Stimulated activated CD8-positive, alpha-beta memory T cell treated with anti-CD3 and anti-CD28 coated beads, Interleukin-12 subunit alpha, Interleukin-12 subunit beta, amount 100 ng/mL, for 24 hours (primary cell): ENCODE results near the gene CIB1.
"Not testable (repeated sequence)": the region's sequence is repeated elsewhere in the genome, so short reads cannot be mapped to it uniquely, and the experiment has no call there.

Experiments used
- DNase-seq: peaks from one replicate; pipeline ENCODE4 v3.0.0-alpha.2; 2020; ENCODE audit errors: extremely low read depth

Gene CIB1

DNA sequence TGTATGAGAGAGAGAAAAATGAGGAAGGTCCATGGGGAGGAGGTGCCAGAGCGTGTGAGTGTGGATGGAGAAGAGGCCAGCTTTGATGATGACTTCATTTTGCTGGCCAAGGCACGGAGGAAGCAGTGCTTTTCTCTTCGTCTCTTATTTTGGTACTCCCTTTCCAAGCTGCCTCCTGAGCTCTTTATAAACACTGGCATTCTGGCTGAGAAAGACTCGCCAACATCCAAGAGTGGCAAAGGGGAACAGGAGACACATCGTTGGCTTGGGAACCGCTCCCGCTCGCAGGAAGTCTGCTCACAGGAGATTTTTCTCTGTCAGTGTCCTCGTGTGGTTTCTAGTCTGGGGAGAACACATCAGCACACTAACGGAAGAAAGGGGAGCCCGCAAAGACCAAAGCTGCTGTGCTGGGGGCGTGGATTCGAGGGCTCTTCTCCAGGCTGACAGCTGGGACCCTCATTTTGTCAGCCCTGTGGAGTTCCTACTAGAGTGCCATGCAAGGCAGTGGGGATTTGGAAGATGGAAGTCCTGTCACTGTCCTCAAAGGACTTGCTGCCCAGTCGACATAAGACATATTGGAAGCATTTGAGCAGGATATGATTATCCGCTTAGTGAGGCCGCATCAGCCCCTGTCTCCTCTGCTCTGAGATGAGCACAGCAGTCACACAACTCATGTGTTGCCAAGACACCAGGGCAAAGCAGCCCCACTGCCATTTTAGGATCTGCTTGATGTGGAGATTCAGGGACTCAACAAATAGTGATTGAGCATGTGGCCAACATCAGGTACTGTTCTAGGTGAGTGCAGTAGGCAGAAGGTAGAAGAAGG, 40.6 kb downstream of the CIB1 start:
- DNase-seq: no peak

DNA sequence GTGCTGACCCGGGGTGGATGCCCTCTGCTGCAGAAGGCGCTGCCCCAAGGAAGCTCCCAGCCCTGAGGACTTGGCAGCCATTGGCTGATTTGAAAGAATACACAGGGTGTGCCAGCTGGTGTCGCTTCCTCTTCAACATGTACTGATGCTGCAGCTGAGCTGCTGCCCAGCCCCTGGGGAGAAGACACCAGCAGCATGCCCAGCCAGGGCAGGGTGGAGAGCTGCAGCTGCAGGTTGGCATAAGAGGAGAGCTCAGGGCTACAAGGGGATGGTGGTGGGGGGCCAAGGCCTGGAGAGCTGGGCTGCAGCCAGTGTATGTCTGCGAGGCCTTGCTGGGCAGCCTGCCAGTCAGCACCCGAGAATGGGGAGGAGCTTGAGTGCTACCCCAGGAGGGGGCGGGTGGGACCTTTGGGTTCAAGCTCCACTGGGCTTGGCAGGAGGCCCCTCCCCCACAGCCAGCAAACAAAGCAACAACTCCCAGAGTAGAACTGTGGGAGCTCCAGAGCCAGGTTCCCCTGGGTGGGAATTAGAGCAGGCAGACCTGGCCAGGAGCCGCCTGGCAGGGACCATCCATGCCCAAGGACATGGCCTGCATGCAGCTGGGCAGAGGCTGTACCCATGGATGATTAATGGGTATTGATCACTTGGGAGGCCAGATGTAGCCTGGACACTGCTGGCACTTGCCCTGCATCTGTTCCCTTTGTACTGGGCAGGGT, 41.8 kb downstream of the CIB1 start:
- DNase-seq: no peak

DNA sequence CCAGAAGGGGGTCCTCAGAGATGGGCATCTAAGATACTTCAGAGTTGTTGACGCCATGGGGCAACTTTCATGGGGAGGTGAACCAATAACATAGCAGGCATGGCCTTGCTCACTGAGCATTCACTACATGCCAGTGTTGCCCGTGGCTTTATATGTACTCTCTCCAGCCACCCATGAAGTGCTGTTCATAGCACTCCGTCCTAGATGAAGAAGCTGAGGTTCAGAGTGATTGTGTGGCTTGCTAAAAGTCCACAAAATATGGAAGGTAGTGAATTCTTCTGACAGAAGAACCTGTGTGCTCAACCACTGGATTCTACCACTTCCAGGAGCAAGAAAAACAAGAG, 42.4 kb downstream of the CIB1 start:
- DNase-seq: no peak

DNA sequence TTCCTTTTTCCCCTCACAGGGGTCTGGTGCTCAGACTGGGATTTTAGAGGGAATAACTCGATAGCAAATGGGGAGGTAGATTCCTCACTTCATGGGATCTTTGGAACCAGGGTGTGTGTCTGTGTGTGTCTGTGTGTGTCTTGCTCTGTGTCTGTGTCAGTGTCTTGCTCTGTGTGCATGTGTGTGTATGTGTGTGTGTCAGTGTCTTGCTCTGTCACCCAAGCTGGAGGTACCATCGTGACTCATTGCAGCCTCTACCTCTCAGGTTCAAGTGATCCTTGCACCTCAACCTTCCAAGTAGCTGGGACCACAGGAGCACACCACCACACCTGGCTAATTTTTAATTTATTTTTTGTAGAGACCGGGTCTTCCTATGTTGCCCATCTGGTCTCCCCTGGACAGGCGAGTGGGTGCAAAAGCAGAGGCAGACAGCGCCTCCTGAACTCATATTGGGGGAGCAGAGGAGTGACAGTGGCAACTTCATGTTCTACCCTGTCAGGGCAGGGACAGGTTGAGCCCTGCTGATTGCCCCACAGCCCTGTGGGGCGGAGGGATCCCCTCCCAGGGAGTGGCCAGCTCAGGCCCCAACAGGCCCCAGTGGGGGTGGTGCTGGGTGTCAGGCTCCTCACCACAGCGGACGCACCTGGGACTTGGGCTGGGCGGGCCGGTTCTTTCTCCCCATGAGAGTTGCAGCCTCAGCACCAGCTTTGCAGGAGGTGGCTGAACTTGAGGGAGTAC, 43.0 kb downstream of the CIB1 start:
- DNase-seq: no peak

DNA sequence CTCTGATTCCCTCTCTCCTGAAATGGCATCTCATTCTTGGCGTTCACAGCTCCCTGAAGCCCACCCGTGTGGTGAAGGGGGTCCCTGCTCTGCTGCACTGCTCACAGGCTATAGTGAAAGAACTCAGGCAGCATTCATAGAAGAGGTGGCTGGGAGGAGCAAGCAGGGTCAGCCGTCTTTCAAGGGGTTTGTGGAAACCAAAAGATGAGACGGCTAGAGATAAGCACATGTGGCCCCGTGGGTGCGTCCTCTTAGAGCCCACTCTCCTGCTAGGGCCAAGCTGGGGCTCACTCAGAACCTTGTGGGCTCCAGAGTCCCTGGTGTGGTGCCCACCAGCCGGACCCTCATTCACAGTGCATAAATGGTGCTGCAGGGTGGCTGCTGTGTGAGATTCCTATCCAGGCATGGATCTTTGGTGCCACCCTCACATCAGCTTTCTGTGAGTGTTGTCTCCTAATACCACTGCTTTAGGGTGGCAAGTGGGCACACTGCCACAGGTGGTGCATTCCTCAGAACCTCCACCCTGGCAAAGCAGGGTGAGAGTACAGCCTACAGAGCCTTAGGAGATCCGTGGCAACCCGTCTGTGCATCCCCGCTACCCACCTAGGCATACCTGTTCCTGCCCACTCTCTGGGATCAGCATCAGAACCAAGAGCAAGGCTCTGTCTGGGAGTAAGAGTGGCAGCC, 43.8 kb downstream of the CIB1 start:
- no peak for DNase-seq

DNA sequence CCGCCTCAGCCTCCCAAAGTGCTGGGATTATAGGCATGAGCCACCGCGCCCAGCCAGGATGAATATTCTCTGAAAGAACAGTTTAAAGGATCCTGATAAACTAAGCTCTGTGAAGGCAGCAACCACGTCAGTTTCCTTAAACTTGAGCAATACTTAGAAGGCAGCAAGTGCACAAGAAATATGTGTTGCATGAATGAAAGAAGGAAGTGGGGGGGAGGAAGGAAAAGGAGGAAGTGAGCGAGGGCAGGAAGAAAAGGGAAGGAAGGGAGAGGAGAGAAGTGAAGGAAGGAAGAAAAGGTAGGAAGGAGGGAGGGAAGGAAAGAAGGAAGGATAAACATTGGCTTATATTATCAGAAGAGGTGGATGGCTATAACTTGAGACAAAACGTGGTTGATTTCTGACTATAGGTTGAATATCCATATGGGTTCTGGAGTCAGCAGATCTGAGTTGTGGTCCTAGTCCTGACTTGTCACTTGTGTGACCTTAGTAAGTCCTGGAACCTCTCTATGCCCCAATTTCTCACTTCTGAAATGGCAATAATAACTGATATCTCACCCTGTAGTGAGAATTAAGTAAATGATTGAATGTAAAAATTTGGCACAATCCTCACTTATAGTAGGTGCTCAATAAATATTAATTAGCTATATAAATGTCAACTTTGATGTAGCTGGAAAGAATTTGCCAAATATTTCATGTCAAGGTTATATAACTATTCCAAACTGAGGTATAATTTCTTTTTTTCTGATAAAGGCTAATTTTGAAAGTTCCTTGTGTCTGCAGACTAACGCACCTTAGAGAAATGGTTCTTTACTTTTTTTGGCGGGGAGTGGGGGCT, 44.6 kb downstream of the CIB1 start:
- no peak for DNase-seq

DNA sequence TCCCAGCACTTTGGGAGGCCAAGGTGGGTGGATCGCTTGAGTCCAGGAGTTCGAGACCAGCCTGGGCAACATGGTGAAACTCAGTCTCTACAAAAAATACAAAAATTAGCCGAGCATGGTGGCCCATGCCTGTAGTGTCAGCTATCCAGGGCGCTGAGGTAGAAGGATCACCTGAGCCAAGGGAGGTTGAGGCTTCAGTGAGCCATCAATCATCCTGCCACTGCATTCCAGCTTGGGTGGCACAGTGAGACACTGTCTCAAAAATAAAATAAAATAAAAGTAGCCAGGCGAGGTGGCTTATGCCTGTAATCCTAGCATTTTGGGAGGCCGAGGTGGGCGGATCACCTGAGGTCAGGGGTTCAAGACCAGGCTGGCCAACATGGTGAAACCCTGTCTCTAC, 45.7 kb downstream of the CIB1 start:
- not testable (repeated sequence) for DNase-seq

DNA sequence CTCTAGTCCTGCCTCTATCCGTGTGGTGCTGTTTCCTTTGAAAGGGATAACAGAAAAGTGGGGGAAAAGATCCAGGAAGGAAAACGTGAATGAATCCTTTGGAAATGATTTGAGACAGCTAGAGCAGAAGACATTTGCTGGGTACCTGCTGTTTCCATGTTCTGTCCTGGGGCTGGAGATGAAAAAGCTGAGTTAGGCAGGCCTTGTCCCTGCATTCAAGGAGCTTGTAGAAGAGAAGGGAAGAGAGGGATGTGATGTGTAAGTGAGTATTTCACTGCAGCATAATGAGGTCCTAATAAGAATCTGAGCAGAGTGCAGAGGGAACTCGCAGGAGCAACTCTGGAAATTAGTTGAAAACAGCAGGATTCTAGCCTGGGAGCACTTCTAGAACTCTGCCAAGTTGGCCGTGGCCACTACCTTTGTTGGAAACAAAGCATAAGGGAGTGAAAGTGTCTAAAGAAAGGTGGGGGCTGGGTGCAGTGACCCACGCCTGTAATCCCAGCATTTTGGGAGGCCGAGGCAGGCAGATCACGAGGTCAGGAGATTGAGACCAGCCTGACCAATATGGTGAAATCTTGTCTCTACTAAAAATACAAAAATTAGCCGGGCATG, 46.4 kb downstream of the CIB1 start:
- DNase-seq: no peak

DNA sequence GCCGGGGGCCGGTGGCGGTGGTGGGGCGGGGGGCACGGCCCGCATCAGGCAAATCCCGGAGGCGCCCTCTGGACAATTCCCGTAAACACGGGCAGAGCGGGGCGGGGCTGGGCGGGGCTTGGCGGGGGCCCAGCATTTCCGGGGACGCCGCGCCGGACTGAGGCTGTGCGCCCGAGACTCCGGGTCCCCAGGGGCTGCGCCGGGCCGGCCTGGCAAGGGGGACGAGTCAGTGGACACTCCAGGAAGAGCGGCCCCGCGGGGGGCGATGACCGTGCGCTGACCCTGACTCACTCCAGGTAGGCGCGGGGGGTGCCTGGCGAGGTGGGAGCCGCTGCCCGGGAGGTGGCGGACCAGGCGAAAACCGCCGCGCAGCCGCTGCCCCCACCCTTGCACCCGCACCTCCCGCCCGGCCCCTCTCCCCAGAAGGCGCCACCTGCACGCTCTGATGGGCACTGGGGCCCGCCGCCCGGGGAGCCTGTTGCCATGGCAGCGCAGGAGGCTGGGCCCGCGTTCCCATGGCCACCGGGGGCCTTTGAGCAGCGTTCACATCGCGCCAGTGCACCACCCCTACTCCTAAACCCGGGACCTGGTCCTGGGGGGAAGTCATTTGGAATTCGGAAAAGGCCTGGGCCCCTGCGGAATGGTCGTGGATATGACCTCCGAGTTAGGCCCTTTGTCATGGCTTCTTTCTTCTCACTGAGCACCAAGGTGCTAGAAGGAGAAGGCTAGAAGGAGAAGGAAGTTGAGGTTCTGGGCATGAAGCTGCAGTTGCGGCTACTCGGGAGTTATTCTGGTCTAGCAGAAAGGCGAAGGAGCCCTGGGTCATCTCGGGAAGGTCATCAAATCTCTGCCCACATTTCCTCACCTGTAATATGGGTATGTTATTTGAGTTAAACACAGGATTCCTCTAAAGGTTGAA, 48.7 kb downstream of the CIB1 start:
- no peak for DNase-seq

DNA sequence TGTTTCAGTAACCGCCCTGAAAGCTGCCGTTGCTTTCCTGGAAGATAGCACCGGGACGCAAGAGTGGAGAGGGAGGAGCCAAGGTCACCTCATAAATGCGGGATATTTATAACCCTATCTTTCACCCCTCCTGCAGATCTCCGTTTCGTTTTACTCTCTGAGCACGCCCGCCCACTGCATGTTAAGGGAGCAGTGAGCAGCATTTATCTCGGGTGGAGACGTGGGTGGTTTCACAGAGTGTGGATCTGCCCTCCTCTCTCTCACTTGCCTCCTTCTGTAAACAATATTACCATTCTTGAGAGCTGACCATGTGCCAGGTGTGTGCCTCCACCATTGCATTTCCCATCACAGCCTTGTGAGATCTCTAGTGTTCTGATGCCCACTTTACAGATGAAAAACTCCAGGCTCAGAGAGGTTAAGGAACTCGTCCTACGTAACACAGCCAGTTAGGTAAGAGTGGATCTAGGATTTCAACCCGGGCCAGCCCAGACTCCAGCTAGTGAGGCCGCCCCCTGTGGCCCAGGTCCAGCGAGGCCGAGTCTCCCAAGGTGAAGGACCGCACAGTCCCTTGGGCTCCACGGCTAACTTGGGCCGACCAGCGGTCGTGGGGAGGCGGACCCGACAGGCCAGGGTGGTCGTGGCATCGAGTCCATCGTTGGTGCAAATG, 49.5 kb downstream of the CIB1 start:
- no peak for DNase-seq

DNA sequence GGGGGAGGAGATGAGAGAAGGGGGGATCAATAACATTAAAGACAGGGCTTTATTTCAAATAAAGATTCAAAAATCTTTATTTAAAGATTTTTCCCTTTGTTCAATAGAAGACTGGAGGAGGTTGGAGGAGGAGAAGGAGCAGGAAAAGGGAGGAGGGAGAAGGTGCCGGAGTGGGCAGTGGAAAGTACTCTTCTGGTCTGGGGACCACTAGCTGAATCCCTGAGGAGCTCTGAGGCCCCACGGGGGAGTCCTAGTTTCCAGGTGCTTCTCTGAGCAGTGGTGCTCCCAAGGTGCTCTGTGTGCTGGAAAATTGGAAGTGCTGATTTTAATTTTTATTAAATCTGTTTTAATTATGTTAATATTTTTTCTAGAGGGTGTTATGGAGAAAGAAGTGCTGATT, 52.0 kb downstream of the CIB1 start:
- DNase-seq: no peak
